Esophagus muscularis mucosa (tissue), 3 donors: Measurements from ENCODE around the gene CLTA.

Source experiments
- POLR2A ChIP-seq: fragments of 450-650 bp; IDR thresholded peaks from one replicate; pipeline ENCODE4 v1.6.1; 2017; ENCODE audit warnings: antibody characterized with exemption, moderate library complexity, mild to moderate bottlenecking, low read depth
- POLR2AphosphoS5 ChIP-seq, 2 donors: sonication (generic); formaldehyde crosslinking; IDR thresholded peaks; one replicate each; pipeline ENCODE4 v1.6.1; 2017; ENCODE audit warnings: antibody characterized with exemption in 2 of 2
- TF ChIP-seq, protein P1 (sequence below), 3 experiments: fragments of 200-600 bp in 2 of 3; fragments of 450-650 bp in 1 of 3; sonication (generic) in 2 of 3; IDR thresholded peaks; one replicate each; pipeline ENCODE4 v1.5.1; 2017 to 2019; ENCODE audit warnings: antibody characterized with exemption in 3 of 3, mild to moderate bottlenecking in 2 of 3, moderate library complexity in 1 of 3

DNA sequence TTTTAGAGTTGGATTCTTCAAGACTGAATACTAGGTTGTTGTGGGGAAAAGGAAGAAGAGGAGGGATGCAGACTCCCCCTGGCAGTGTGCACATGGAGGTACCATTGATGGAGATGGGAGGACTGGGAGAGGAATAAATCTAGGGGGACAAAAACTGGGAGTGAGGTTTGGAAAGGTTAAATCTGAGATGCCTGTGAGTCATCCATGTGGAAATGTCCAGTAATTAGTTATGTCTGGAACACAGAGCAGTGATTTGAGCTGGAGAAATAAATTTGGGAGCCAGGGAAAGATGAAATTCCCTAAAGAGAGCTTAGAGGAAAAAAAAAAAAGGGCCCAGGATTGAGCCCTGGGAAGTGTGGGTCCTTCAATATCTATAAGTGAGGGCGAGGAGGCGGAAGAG is 29.5 kb upstream of the CLTA start:
- TF ChIP-seq, protein P1, sequence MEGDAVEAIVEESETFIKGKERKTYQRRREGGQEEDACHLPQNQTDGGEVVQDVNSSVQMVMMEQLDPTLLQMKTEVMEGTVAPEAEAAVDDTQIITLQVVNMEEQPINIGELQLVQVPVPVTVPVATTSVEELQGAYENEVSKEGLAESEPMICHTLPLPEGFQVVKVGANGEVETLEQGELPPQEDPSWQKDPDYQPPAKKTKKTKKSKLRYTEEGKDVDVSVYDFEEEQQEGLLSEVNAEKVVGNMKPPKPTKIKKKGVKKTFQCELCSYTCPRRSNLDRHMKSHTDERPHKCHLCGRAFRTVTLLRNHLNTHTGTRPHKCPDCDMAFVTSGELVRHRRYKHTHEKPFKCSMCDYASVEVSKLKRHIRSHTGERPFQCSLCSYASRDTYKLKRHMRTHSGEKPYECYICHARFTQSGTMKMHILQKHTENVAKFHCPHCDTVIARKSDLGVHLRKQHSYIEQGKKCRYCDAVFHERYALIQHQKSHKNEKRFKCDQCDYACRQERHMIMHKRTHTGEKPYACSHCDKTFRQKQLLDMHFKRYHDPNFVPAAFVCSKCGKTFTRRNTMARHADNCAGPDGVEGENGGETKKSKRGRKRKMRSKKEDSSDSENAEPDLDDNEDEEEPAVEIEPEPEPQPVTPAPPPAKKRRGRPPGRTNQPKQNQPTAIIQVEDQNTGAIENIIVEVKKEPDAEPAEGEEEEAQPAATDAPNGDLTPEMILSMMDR (IDR thresholded peaks at IDR 0.05), result no peak
- TF ChIP-seq POLR2A (no peak), POLR2AphosphoS5 (IDR thresholded peaks at IDR 0.05) (no peak)
